Keratinocyte (primary cell): ENCODE data around the gene POLR3G. TPM values are rescaled to one million over a fixed set of nuclear protein-coding genes. Genes with fewer than 3 reads are reported as not detected.

Experiments
- DNase-seq: peaks from one replicate; pipeline ENCODE4 v3.0.0-alpha.2; 2011; ENCODE audit warnings: low read depth, missing footprints, low spot score
- FAIRE-seq: peaks from 2 replicates; lab custom pipeline; 2011; peaks lifted over from hg19 to GRCh38; lab: Jason Lieb, UNC
- H2AFZ ChIP-seq: 2 replicates; pipeline ENCODE4 v1.6.0; 2012; ENCODE audit warnings: low read length, control low read depth, inconsistent platforms; ENCODE audit not compliant: control insufficient read depth
- H3K27ac ChIP-seq: 2 replicates; pipeline ENCODE4 v1.5.1; 2011; ENCODE audit warnings: low read length; ENCODE audit not compliant: control insufficient read depth, insufficient read depth
- H3K27me3 ChIP-seq: 3 replicates; pipeline ENCODE4 v1.6.0; 2011; ENCODE audit warnings: low read length; ENCODE audit not compliant: control insufficient read depth, insufficient read depth; ENCODE audit errors: extremely low read depth
- H3K36me3 ChIP-seq, 2 experiments: 2 replicates in 1 of 2; 3 replicates in 1 of 2; pipeline ENCODE4 v1.5.1; 2011; ENCODE audit warnings: low read length in 2 of 2, mild to moderate bottlenecking in 1 of 2; ENCODE audit not compliant: control insufficient read depth in 2 of 2, insufficient read depth in 2 of 2; ENCODE audit errors: extremely low read depth in 1 of 2
- H3K4me1 ChIP-seq: 3 replicates; pipeline ENCODE4 v1.5.1; 2011; ENCODE audit warnings: low read length; ENCODE audit not compliant: control insufficient read depth, insufficient read depth; ENCODE audit errors: extremely low read depth
- H3K4me2 ChIP-seq: 3 replicates; pipeline ENCODE4 v1.6.0; 2011; ENCODE audit warnings: low read depth, low read length; ENCODE audit not compliant: control insufficient read depth, insufficient read depth; ENCODE audit errors: extremely low read depth
- H3K4me3 ChIP-seq, 3 experiments: fragments of 200-600 bp in 1 of 3; sonication (generic) in 1 of 3; 2 replicates in 2 of 3; 3 replicates in 1 of 3; pipeline ENCODE4 v1.5.1; 2011 to 2016; ENCODE audit warnings: low read length in 3 of 3, mild to moderate bottlenecking in 3 of 3, control low read depth in 2 of 3, inconsistent platforms in 1 of 3, low read depth in 1 of 3, mixed read lengths in 1 of 3, mixed run types in 1 of 3, moderate library complexity in 1 of 3; ENCODE audit not compliant: control insufficient read depth in 2 of 3, insufficient read depth in 2 of 3; ENCODE audit errors: extremely low read depth in 1 of 3
- H3K79me2 ChIP-seq: 2 replicates; pipeline ENCODE4 v1.6.0; 2012; ENCODE audit warnings: low read length; ENCODE audit not compliant: control insufficient read depth, insufficient read depth
- H3K9ac ChIP-seq: 3 replicates; pipeline ENCODE4 v1.6.0; 2011; ENCODE audit warnings: low read length; ENCODE audit not compliant: control insufficient read depth, insufficient read depth; ENCODE audit errors: extremely low read depth
- H3K9me1 ChIP-seq: 3 replicates; pipeline ENCODE4 v1.6.0; 2011; ENCODE audit warnings: low read length; ENCODE audit not compliant: control insufficient read depth, insufficient read depth; ENCODE audit errors: extremely low read depth
- H3K9me3 ChIP-seq: 2 replicates; pipeline ENCODE4 v1.5.1; 2012; ENCODE audit warnings: low read depth, low read length; ENCODE audit not compliant: control insufficient read depth
- H4K20me1 ChIP-seq: 3 replicates; pipeline ENCODE4 v1.6.0; 2011; ENCODE audit warnings: low read length; ENCODE audit not compliant: control insufficient read depth, insufficient read depth; ENCODE audit errors: extremely low read depth
- EZH2 ChIP-seq: IDR thresholded peaks from one replicate; pipeline ENCODE4 v1.6.1; 2012; ENCODE audit warnings: inconsistent platforms, mild to moderate bottlenecking, low read length, moderate library complexity
- dilution Hi-C: fragments of 300-500 bp; cut with MboI; formaldehyde crosslinking; loops from one replicate; pipeline ENCODE4 v1.7.0; 2020; ENCODE audit warnings: low sequenced_read_pairs; ENCODE audit not compliant: extremely low pct_ligation_motif_present
- polyA plus RNA-seq, 5 experiments: library from polyadenylated mRNA; depleted of rRNA in 3 of 5; stranded (reverse) in 3 of 5; stranded (forward) in 1 of 5; unstranded in 1 of 5; fragments of >200 nt; gene quantifications; 1 replicate in 1 of 5; 2 replicates in 3 of 5; 3 replicates in 1 of 5; pipeline versions ENCODE4 v1.2.1 to v1.2.3, GENCODE V29; 2011 to 2012; ENCODE audit warnings: missing spikeins in 2 of 5, low read depth in 1 of 5, low replicate concordance in 1 of 5
- TF ChIP-seq, protein P1 (sequence below), 3 experiments: IDR thresholded peaks in 1 of 3; conservative IDR thresholded peaks in 1 of 3; optimal IDR thresholded peaks in 1 of 3; 2 replicates in 2 of 3; 3 replicates in 1 of 3; pipeline versions ENCODE3 to v1.5.1; 2011; ENCODE audit warnings: low read length in 3 of 3, mild to moderate bottlenecking in 3 of 3, moderate library complexity in 2 of 3, control low read depth in 1 of 3, inconsistent platforms in 1 of 3; ENCODE audit not compliant: insufficient read depth in 2 of 3; ENCODE audit errors: extremely low read depth in 1 of 3

Gene POLR3G
- polyA plus RNA-seq, 1 donor (not counting 4 experiments of a cell fraction or from before 2014, with no cell fraction given), result 27.0 TPM

DNA sequence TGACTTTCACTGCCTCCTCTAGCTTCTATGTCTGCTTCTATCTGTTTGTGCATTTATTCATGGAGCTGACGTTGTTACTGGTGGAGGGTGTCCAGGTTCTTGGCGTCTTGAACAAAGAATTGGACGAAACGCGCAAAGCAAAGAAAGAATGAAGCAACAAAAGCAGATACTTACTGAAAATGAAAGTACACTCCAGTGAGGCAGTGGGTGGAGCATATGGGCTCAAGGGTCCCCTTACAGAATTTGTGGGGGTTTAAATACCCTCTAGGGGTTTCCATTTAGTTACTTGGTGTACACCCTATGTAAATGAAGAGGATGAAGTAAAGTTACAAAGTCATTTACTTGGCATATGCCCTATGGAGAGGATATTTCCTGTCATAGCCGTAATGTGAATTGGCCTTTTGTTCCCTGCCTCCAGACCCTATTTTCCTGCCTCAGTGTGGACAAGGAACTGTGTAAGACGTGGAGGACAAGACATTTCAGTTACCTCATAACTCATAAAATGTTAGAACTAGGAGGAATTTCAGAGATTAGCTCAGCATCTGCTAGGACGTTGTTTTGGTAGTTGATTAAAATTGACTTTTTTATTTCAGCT lies 3.1 kb downstream of the POLR3G start:
- Histone ChIP-seq H3K4me3 (no peak overlapping the region), H3K27ac (no peak overlapping the region), H2AFZ (no peak overlapping the region), H3K4me1 (peaks cover 4% of the 10 kb centered on the region), H3K9me3 (no peaks in the 10 kb centered on the region), H3K9ac (no peak overlapping the region), H3K27me3 (no peaks in the 10 kb centered on the region), H3K4me2 (no peak overlapping the region), H3K9me1 (no peaks in the 10 kb centered on the region), H4K20me1 (no peaks in the 10 kb centered on the region), H3K79me2 (peaks cover 28% of the 10 kb centered on the region), H3K36me3 (no peaks in the 10 kb centered on the region)
- FAIRE-seq, result no peak
- dilution Hi-C loops, result no loop called here
- TF ChIP-seq, protein P1, sequence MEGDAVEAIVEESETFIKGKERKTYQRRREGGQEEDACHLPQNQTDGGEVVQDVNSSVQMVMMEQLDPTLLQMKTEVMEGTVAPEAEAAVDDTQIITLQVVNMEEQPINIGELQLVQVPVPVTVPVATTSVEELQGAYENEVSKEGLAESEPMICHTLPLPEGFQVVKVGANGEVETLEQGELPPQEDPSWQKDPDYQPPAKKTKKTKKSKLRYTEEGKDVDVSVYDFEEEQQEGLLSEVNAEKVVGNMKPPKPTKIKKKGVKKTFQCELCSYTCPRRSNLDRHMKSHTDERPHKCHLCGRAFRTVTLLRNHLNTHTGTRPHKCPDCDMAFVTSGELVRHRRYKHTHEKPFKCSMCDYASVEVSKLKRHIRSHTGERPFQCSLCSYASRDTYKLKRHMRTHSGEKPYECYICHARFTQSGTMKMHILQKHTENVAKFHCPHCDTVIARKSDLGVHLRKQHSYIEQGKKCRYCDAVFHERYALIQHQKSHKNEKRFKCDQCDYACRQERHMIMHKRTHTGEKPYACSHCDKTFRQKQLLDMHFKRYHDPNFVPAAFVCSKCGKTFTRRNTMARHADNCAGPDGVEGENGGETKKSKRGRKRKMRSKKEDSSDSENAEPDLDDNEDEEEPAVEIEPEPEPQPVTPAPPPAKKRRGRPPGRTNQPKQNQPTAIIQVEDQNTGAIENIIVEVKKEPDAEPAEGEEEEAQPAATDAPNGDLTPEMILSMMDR (optimal IDR thresholded peaks at IDR 0.05 in 1 of 3, IDR thresholded peaks at IDR 0.05 in 1 of 3, conservative IDR thresholded peaks at IDR 0.05 in 1 of 3; ENCODE audit: extremely low read depth in 1 of 3, insufficient read depth in 2 of 3, low read length in 3 of 3), result no peak
- TF ChIP-seq EZH2, result no peak
- no peak for DNase-seq

- no peaks in the 10 kb centered on the region for H3K9me1 ChIP-seq
- no peaks in the 10 kb centered on the region for H3K4me1 ChIP-seq
- H3K27me3 ChIP-seq, result no peaks in the 10 kb centered on the region
- dilution Hi-C loops, result no loop called here
- no peak overlapping the region for H3K27ac ChIP-seq
- no peak for TF ChIP-seq EZH2
- no peak overlapping the region for H2AFZ ChIP-seq
- peaks cover 16% of the 10 kb centered on the region for H3K79me2 ChIP-seq
- no peak overlapping the region for H3K4me2 ChIP-seq
- DNase-seq (no peak), FAIRE-seq (no peak)
- no peaks in the 10 kb centered on the region for H3K9me3 ChIP-seq
- H3K36me3 ChIP-seq, result no peaks in the 10 kb centered on the region
- no peak overlapping the region for H3K9ac ChIP-seq
- no peak overlapping the region for H3K4me3 ChIP-seq
- H4K20me1 ChIP-seq, result no peaks in the 10 kb centered on the region
Observed at GRCh38 chr5:90479611-90480385, 5.1 kb downstream of the POLR3G start.
